PC-3 (cell line): ENCODE measurements around the gene MEF2B. TPM values are rescaled to one million over a fixed set of nuclear protein-coding genes. Genes with fewer than 3 reads are reported as not detected.
A peak's percentile ranks its signal among the peaks of the same experiment; 100 is the strongest.

Source experiments
- ATAC-seq: fragments of 200-7000 bp; cut with Tn5 transposase; 2 replicates; pipeline ENCODE4 v1.9.1; 2020; ENCODE audit warnings: mild to moderate bottlenecking, moderate library complexity
- BruUV-seq: library from RNA; stranded (reverse); fragments of 400-500 nt; replicated peaks from 2 replicates; lab custom pipeline; 2021; lab: Mats Ljungman, UMichigan
- CTCF ChIA-PET: fragments of 300-600 bp; sonication (Branson Sonifier 250); formaldehyde crosslinking; loops from one replicate; lab custom pipeline; 2022; ENCODE audit warnings: antibody characterized with exemption; lab: Charles Lee
- POLR2A ChIA-PET: fragments of 300-600 bp; sonication (Branson Sonifier 250); formaldehyde crosslinking; loops from one replicate; lab custom pipeline; 2022; ENCODE audit warnings: antibody characterized with exemption; ENCODE audit not compliant: unreplicated experiment; lab: Charles Lee
- DNase-seq: peaks from one replicate; pipeline ENCODE4 v3.0.0-alpha.2; 2015
- H2AFZ ChIP-seq: fragments of 300-600 bp; sonication (generic); 2 replicates; pipeline ENCODE4 v1.6.0; 2016; ENCODE audit warnings: antibody characterized with exemption, low read length
- H3F3A ChIP-seq: fragments of 300-600 bp; sonication (generic); one replicate; pipeline ENCODE4 v1.6.0; 2017; ENCODE audit warnings: antibody characterized with exemption, low read length, control low read depth, mild to moderate bottlenecking; ENCODE audit not compliant: unreplicated experiment
- H3K27ac ChIP-seq: fragments of 300-600 bp; sonication (generic); 2 replicates; pipeline ENCODE4 v1.5.1; 2016; ENCODE audit warnings: mild to moderate bottlenecking, low read length
- H3K27me3 ChIP-seq: fragments of 300-600 bp; sonication (generic); 2 replicates; pipeline ENCODE4 v1.6.1; 2016; ENCODE audit warnings: low read length, mixed read lengths
- H3K36me3 ChIP-seq: fragments of 300-600 bp; sonication (generic); 2 replicates; pipeline ENCODE4 v1.6.1; 2016; ENCODE audit warnings: low read depth, mixed run types, low read length, mixed read lengths
- H3K4me1 ChIP-seq: fragments of 300-600 bp; sonication (generic); 2 replicates; pipeline ENCODE4 v1.5.1; 2016; ENCODE audit warnings: low read length; ENCODE audit not compliant: insufficient read depth
- H3K4me2 ChIP-seq: fragments of 300-600 bp; sonication (generic); 2 replicates; pipeline ENCODE4 v1.6.0; 2016; ENCODE audit warnings: low read length
- H3K4me3 ChIP-seq: fragments of 300-600 bp; sonication (generic); 2 replicates; pipeline ENCODE4 v1.5.1; 2016; ENCODE audit warnings: mild to moderate bottlenecking, low read length, mixed read lengths
- H3K79me2 ChIP-seq: fragments of 300-600 bp; sonication (generic); 2 replicates; pipeline ENCODE4 v1.6.1; 2017; ENCODE audit warnings: low read length, mixed read lengths
- H3K9ac ChIP-seq: fragments of 300-600 bp; sonication (generic); 2 replicates; pipeline ENCODE4 v1.6.0; 2016; ENCODE audit warnings: mild to moderate bottlenecking, low read length
- H3K9me2 ChIP-seq: fragments of 300-600 bp; sonication (generic); replicated peaks from 2 replicates; pipeline ENCODE4 v1.6.1; 2016; ENCODE audit warnings: mixed run types, low read length, mixed read lengths
- H3K9me3 ChIP-seq: fragments of 300-600 bp; sonication (generic); 2 replicates; pipeline ENCODE4 v1.6.1; 2016; ENCODE audit warnings: low read length, mixed read lengths
- H4K20me1 ChIP-seq: fragments of 300-600 bp; sonication (generic); 2 replicates; pipeline ENCODE4 v1.6.1; 2016; ENCODE audit warnings: low read length, mixed read lengths
- EZH2 ChIP-seq: fragments of 300-600 bp; sonication (generic); IDR thresholded peaks from one replicate; pipeline ENCODE4 v1.6.1; 2017; ENCODE audit warnings: antibody characterized with exemption, mild to moderate bottlenecking, low read length; ENCODE audit not compliant: unreplicated experiment
- EZH2phosphoT487 ChIP-seq: fragments of 300-600 bp; sonication (generic); IDR thresholded peaks from 2 replicates; pipeline ENCODE4 v1.6.1; 2018; ENCODE audit warnings: mild to moderate bottlenecking, antibody characterized with exemption, low read length, borderline replicate concordance
- intact Hi-C: fragments of 100-400 bp; cut with micrococcal nuclease; formaldehyde crosslinking; loops from 2 replicates; pipeline ENCODE4 v1.9.0; 2023
- total RNA-seq: library from RNA; depleted of rRNA; stranded (reverse); fragments of >200 nt; gene quantifications from 2 replicates; pipeline ENCODE4 v1.2.3, GENCODE V29; 2014
- TF ChIP-seq, protein P1 (sequence below): fragments of 300-600 bp; sonication (generic); conservative IDR thresholded peaks from 2 replicates; pipeline ENCODE4 v1.5.1; 2017; ENCODE audit warnings: antibody characterized with exemption, low read depth, mild to moderate bottlenecking, low read length

The MEF2B gene
- total RNA-seq, 1 experiment from 2014 or later, result 0.22 TPM

DNA sequence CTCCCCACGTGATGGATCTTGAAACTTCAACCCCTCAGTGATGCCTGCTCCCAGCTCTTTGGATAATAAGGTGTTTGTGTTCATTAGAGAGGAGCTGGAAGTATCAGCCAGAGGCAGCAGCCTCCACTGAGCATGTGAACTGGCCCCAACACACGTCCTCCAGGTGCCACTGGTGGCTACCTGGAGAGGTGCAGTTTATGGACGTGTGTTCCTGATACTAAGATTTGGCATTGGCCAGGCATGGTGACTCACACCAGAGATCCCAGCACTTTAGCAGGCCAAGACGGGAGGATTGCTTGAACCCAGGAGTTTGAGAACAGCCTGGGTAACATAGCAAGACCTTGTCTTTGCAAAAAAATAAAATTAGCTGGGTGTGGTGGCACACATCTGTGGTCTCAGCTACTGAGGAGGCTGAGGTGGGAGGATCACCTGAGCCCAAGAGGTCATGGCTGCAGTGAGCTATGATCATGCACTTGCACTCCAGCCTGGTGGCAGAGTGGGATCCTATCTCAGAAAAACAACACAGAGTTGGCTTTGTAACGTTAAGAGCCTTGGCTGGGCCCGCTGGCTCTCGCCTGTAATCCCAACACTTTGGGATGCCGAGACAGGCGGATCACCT lies 71.9 kb downstream of the MEF2B start:
- Histone ChIP-seq H3K4me3 (no peak overlapping the region), H3K4me2 (no peak overlapping the region), H3K4me1 (no peaks in the 10 kb centered on the region), H3K79me2 (no peaks in the 10 kb centered on the region), H3K36me3 (no peaks in the 10 kb centered on the region), H2AFZ (no peak overlapping the region), H3K9me3 (no peaks in the 10 kb centered on the region), H4K20me1 (no peaks in the 10 kb centered on the region), H3K9me2 (no peaks in the 10 kb centered on the region), H3K27me3 (no peaks in the 10 kb centered on the region), H3K9ac (no peak overlapping the region), H3F3A (no peaks in the 10 kb centered on the region), H3K27ac (no peak overlapping the region)
- CTCF ChIA-PET, result no interaction called here
- POLR2A ChIA-PET, result no interaction called here
- no TSS peak for BruUV-seq
- intact Hi-C loops, result no loop called here
- peak; percentile 35; the same call in 1 of the 2 replicates for ATAC-seq
- peak; percentile 26 for DNase-seq
- no peak for TF ChIP-seq EZH2
- no peak for TF ChIP-seq EZH2phosphoT487
- TF ChIP-seq, protein P1, sequence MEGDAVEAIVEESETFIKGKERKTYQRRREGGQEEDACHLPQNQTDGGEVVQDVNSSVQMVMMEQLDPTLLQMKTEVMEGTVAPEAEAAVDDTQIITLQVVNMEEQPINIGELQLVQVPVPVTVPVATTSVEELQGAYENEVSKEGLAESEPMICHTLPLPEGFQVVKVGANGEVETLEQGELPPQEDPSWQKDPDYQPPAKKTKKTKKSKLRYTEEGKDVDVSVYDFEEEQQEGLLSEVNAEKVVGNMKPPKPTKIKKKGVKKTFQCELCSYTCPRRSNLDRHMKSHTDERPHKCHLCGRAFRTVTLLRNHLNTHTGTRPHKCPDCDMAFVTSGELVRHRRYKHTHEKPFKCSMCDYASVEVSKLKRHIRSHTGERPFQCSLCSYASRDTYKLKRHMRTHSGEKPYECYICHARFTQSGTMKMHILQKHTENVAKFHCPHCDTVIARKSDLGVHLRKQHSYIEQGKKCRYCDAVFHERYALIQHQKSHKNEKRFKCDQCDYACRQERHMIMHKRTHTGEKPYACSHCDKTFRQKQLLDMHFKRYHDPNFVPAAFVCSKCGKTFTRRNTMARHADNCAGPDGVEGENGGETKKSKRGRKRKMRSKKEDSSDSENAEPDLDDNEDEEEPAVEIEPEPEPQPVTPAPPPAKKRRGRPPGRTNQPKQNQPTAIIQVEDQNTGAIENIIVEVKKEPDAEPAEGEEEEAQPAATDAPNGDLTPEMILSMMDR, result no peak

- intact Hi-C loops, result no loop called here
- no peak overlapping the region for H3K27ac ChIP-seq
- H3K4me1 ChIP-seq, result no peaks in the 10 kb centered on the region
Observed at GRCh38 chr19:19096641-19097627, 73.1 kb downstream of the MEF2B start.

More at GRCh38 chr19:19096641-19097627, 73.1 kb downstream of the MEF2B start:
- Histone ChIP-seq H3K79me2 (no peaks in the 10 kb centered on the region), H3F3A (no peaks in the 10 kb centered on the region), H2AFZ (no peak overlapping the region), H3K27me3 (no peaks in the 10 kb centered on the region), H3K9ac (no peak overlapping the region), H3K4me2 (no peak overlapping the region), H4K20me1 (no peaks in the 10 kb centered on the region), H3K9me3 (no peaks in the 10 kb centered on the region), H3K36me3 (no peaks in the 10 kb centered on the region), H3K9me2 (no peaks in the 10 kb centered on the region), H3K4me3 (no peak overlapping the region)
- no peak for DNase-seq
- TF ChIP-seq EZH2phosphoT487, result no peak
- TF ChIP-seq, protein P1, result no peak
- no peak for TF ChIP-seq EZH2
- ATAC-seq, result no peak
- TSS peak; percentile 22 for BruUV-seq
- ChIA-PET POLR2A (no interaction called here), CTCF (no interaction called here)
